ENCODE data around the gene RPS15.

The RPS15 gene

DNA sequence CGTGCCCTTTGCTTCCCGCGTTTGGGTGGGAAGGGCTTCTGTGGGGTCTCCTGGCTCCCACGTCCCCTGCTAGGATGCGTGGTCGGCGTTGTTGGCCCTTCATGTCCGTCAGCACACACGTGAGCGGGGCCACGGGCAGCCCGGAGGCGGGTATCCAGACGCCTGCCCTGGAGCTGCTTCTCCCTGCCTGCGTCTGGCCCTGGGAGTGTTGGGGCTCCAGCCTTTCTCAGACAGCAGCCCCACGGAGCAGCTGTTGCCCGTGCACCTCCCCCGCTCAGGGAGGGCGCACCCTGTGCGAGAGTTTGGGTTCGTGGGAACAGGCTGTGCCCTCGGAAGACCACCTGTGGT, 16.3 kb upstream of the RPS15 start:
- peaks cover 49 to 57% of the 10 kb centered on the region in 2 donors for H3K36me3 ChIP-seq (ENCODE audit: control insufficient read depth in 2 of 2, insufficient read depth in 2 of 2, low read length in 2 of 2)
- H3K27ac ChIP-seq (ENCODE audit: low read length), result no peak overlapping the region
- H3K9ac ChIP-seq (ENCODE audit: low read length in 2 of 2), result no peak overlapping the region

DNA sequence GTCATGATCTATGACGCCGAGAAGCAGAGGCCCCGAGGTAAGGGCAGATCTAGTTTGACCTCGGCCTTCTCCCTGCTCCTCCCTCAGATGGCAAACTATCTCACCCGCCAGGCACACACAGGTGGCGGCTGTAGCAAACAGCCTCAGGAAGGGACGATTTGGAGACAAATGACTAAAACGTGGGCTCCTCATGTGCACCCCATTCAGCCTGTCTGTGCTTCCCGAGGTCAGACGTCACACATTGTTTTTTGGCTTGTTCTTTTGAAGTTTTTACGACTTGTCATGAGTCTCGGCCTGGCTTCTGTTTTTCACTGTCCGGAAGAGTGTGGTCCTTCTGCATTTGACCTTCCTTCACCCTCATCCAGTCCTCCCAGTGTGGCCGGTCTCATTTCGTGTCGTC, 15.8 kb upstream of the RPS15 start:
- no peaks in the 10 kb centered on the region for H3K9me3 ChIP-seq (ENCODE audit: control insufficient read depth in 2 of 2, low read length in 2 of 2)
- no peak overlapping the region for H3K9ac ChIP-seq (ENCODE audit: low read length in 2 of 2)
- H3K4me1 ChIP-seq (ENCODE audit: control insufficient read depth, insufficient read depth, low read length), result peaks cover 5% of the 10 kb centered on the region
- peaks cover 53 to 58% of the 10 kb centered on the region in 2 donors for H3K36me3 ChIP-seq (ENCODE audit: control insufficient read depth in 2 of 2, insufficient read depth in 2 of 2, low read length in 2 of 2)
- H3K4me3 ChIP-seq (ENCODE audit: low read length in 2 of 2), result no peak overlapping the region
- no peaks in the 10 kb centered on the region for H3K27me3 ChIP-seq (ENCODE audit: control insufficient read depth in 1 of 2, insufficient read depth in 2 of 2, low read length in 2 of 2)
- no peak overlapping the region for H3K27ac ChIP-seq (ENCODE audit: low read length)

More for the DNA sequence above, 16.3 kb upstream of the RPS15 start:
- Histone ChIP-seq H3K4me3 (ENCODE audit: low read length in 2 of 2) (no peak overlapping the region), H3K4me1 (ENCODE audit: control insufficient read depth, insufficient read depth, low read length) (peaks cover 10% of the 10 kb centered on the region), H3K27me3 (ENCODE audit: control insufficient read depth in 1 of 2, insufficient read depth in 2 of 2, low read length in 2 of 2) (no peaks in the 10 kb centered on the region), H3K9me3 (ENCODE audit: control insufficient read depth in 2 of 2, low read length in 2 of 2) (no peaks in the 10 kb centered on the region)

DNA sequence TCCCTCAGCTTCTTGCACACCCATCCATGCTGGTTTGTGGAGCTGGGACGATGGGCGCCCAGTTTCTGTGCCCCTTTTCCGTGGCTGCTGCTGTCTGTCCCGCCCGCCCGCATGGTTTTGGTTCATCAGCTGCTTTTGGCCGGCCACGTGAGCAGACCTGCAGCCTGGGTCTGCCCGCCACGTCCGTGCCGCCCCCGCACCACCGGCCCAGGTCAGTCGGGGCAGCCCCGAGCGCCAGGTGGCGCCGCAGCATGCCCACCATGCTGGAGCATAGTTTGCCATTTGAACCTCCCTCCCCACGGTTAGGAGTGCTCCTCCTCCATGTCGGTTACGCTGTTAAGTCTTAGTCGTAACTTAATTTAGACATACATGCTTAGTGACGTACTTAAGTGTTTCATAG, 15.3 kb upstream of the RPS15 start:
- Histone ChIP-seq H3K36me3 (ENCODE audit: control insufficient read depth in 2 of 2, insufficient read depth in 2 of 2, low read length in 2 of 2) (peaks cover 56% of the 10 kb centered on the region in 2 donors), H3K9me3 (ENCODE audit: control insufficient read depth in 2 of 2, low read length in 2 of 2) (no peaks in the 10 kb centered on the region), H3K4me1 (ENCODE audit: control insufficient read depth, insufficient read depth, low read length) (no peaks in the 10 kb centered on the region), H3K4me3 (ENCODE audit: low read length in 2 of 2) (no peak overlapping the region), H3K9ac (ENCODE audit: low read length in 2 of 2) (no peak overlapping the region), H3K27me3 (ENCODE audit: control insufficient read depth in 1 of 2, insufficient read depth in 2 of 2, low read length in 2 of 2) (no peaks in the 10 kb centered on the region), H3K27ac (ENCODE audit: low read length) (no peak overlapping the region)

DNA sequence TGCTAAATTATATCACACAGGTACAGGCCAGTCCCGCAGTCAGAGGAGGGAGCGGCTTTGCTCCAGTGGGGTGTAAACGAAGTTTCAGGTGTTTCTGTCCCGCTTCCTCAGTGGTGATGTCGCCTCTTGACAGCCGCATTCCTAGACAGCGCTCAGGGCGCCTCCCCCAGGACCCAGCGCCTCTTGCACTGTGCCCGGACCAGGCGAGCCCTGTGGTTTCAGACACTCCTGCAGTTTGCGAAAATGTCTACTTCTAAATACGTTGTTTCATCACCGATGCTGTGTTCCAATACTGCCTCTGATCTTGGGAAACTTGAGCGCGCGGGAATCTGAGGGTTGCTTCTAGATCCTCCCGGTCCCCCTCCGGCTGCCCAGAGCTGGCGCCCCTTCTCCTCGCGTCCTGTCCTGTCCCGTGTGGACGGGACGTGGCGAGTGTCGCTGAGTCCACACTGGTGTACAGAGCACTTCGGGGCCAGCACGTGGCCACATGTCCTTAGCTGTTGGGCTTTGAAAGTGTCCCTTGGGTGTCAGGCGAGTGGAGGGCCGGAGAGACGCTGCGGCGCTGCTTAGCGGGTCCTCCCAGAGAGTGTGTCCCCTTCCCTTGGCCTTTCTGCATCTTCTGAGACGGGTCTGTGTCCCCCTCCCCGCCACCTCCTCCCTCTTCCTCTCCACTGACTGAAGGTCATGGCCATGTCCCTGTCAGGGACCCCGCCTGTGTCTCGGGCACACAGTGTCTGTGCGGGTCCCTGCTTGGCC, 14.6 kb upstream of the RPS15 start:
- Histone ChIP-seq H3K27me3 (ENCODE audit: control insufficient read depth in 1 of 2, insufficient read depth in 2 of 2, low read length in 2 of 2) (no peaks in the 10 kb centered on the region), H3K4me1 (ENCODE audit: control insufficient read depth, insufficient read depth, low read length) (no peaks in the 10 kb centered on the region), H3K4me3 (ENCODE audit: low read length in 2 of 2) (no peak overlapping the region), H3K9ac (ENCODE audit: low read length in 2 of 2) (no peak overlapping the region), H3K9me3 (ENCODE audit: control insufficient read depth in 2 of 2, low read length in 2 of 2) (no peaks in the 10 kb centered on the region), H3K27ac (ENCODE audit: low read length) (no peak overlapping the region), H3K36me3 (ENCODE audit: control insufficient read depth in 2 of 2, insufficient read depth in 2 of 2, low read length in 2 of 2) (peaks cover 56 to 59% of the 10 kb centered on the region in 2 donors)

DNA sequence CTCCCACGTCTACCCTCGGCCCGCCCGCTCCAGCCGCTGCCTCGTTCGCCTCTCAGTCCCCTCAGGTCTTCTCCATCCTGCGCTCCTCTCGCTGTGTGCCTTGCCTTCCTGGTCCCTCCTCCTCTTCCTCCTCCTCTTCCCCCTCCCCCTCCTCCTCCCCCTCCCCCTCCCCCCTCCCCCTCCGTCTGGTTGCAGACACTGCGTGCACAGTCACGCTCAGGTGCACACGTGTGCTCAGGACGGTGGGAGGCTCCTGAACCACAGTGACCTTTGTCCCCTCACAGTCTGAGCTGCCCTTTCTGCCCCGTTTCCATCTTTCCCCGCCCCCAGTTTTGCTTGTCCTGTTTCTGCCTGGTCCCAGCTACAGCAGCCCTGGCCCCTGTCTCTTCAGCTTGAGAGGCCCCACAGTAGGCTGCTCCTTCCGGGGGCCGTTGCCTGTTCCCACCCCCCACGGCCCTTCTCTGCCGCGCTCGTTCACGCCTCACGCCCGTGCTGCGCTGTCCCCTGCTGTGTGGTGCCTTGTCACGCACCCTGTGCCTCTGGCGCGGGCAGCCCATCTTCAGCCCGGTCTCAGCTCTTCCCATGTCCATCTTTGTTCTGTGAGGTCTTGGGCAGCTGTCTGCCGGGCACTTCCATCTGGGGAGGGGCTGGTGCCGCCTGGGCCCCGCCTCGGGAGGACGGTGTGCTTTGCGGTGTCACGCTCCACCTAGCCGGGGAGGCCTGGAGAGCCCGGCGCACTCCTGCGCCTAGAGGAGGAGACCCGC, 13.8 kb upstream of the RPS15 start:
- Histone ChIP-seq H3K27me3 (ENCODE audit: control insufficient read depth in 1 of 2, insufficient read depth in 2 of 2, low read length in 2 of 2) (no peaks in the 10 kb centered on the region), H3K4me1 (ENCODE audit: control insufficient read depth, insufficient read depth, low read length) (no peaks in the 10 kb centered on the region), H3K27ac (ENCODE audit: low read length) (no peak overlapping the region), H3K36me3 (ENCODE audit: control insufficient read depth in 2 of 2, insufficient read depth in 2 of 2, low read length in 2 of 2) (peaks cover 50 to 58% of the 10 kb centered on the region in 2 donors), H3K4me3 (ENCODE audit: low read length in 2 of 2) (no peak overlapping the region), H3K9me3 (ENCODE audit: control insufficient read depth in 2 of 2, low read length in 2 of 2) (no peaks in the 10 kb centered on the region), H3K9ac (ENCODE audit: low read length in 2 of 2) (no peak overlapping the region)

GRCh38 chr19:1425102-1425837, 12.9 kb upstream of the RPS15 start:
- Histone ChIP-seq H3K36me3 (ENCODE audit: control insufficient read depth in 2 of 2, insufficient read depth in 2 of 2, low read length in 2 of 2) (peaks cover 46 to 57% of the 10 kb centered on the region in 2 donors), H3K4me3 (ENCODE audit: low read length in 2 of 2) (no peak overlapping the region), H3K9ac (ENCODE audit: low read length in 2 of 2) (no peak overlapping the region), H3K27me3 (ENCODE audit: control insufficient read depth in 1 of 2, insufficient read depth in 2 of 2, low read length in 2 of 2) (no peaks in the 10 kb centered on the region), H3K27ac (ENCODE audit: low read length) (no peak overlapping the region), H3K4me1 (ENCODE audit: control insufficient read depth, insufficient read depth, low read length) (no peaks in the 10 kb centered on the region), H3K9me3 (ENCODE audit: control insufficient read depth in 2 of 2, low read length in 2 of 2) (no peaks in the 10 kb centered on the region)

- Histone ChIP-seq H3K4me3 (ENCODE audit: low read length in 2 of 2) (no peak overlapping the region), H3K27ac (ENCODE audit: low read length) (no peak overlapping the region), H3K27me3 (ENCODE audit: control insufficient read depth in 1 of 2, insufficient read depth in 2 of 2, low read length in 2 of 2) (no peaks in the 10 kb centered on the region), H3K9ac (ENCODE audit: low read length in 2 of 2) (no peak overlapping the region), H3K9me3 (ENCODE audit: control insufficient read depth in 2 of 2, low read length in 2 of 2) (no peaks in the 10 kb centered on the region), H3K4me1 (ENCODE audit: control insufficient read depth, insufficient read depth, low read length) (no peaks in the 10 kb centered on the region), H3K36me3 (ENCODE audit: control insufficient read depth in 2 of 2, insufficient read depth in 2 of 2, low read length in 2 of 2) (peaks cover 42 to 53% of the 10 kb centered on the region in 2 donors)
Observed at GRCh38 chr19:1425902-1426301, 12.3 kb upstream of the RPS15 start.

DNA sequence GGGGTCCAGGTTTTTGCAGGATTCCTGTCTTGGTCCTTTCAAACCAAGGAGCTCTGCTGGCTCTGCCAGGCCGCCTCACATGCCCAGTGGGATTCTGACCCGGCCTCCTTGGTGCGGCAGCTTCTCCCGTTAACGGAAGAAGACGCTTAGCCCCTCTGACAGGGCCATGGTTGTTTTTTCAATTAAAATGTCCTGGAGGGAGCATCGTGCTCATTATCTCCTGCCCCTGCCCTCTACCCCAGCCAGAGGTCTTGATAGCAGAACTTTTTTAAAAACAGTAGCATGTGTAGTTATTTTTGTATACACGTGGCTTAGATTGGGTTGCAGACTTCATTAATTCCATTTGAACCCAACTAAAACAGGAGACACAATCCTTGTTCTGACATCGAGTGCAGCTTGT, 11.5 kb upstream of the RPS15 start:
- peaks cover 43 to 49% of the 10 kb centered on the region in 2 donors for H3K36me3 ChIP-seq (ENCODE audit: control insufficient read depth in 2 of 2, insufficient read depth in 2 of 2, low read length in 2 of 2)

GRCh38 chr19:1427221-1427920, 10.8 kb upstream of the RPS15 start:
- H3K27ac ChIP-seq (ENCODE audit: low read length), result no peak overlapping the region
- H3K36me3 ChIP-seq (ENCODE audit: control insufficient read depth in 2 of 2, insufficient read depth in 2 of 2, low read length in 2 of 2), result peaks cover 43 to 46% of the 10 kb centered on the region in 2 donors
- H3K4me3 ChIP-seq (ENCODE audit: low read length in 2 of 2), result no peak overlapping the region
- H3K4me1 ChIP-seq (ENCODE audit: control insufficient read depth, insufficient read depth, low read length), result no peaks in the 10 kb centered on the region
- H3K27me3 ChIP-seq (ENCODE audit: control insufficient read depth in 1 of 2, insufficient read depth in 2 of 2, low read length in 2 of 2), result no peaks in the 10 kb centered on the region
- no peak overlapping the region for H3K9ac ChIP-seq (ENCODE audit: low read length in 2 of 2)
- H3K9me3 ChIP-seq (ENCODE audit: control insufficient read depth in 2 of 2, low read length in 2 of 2), result no peaks in the 10 kb centered on the region

More for the DNA sequence above, 11.5 kb upstream of the RPS15 start:
- no peaks in the 10 kb centered on the region for H3K27me3 ChIP-seq (ENCODE audit: control insufficient read depth in 1 of 2, insufficient read depth in 2 of 2, low read length in 2 of 2)
- H3K4me3 ChIP-seq (ENCODE audit: low read length in 2 of 2), result no peak overlapping the region
- H3K4me1 ChIP-seq (ENCODE audit: control insufficient read depth, insufficient read depth, low read length), result no peaks in the 10 kb centered on the region
- no peaks in the 10 kb centered on the region for H3K9me3 ChIP-seq (ENCODE audit: control insufficient read depth in 2 of 2, low read length in 2 of 2)
- no peak overlapping the region for H3K27ac ChIP-seq (ENCODE audit: low read length)
- H3K9ac ChIP-seq (ENCODE audit: low read length in 2 of 2), result no peak overlapping the region

DNA sequence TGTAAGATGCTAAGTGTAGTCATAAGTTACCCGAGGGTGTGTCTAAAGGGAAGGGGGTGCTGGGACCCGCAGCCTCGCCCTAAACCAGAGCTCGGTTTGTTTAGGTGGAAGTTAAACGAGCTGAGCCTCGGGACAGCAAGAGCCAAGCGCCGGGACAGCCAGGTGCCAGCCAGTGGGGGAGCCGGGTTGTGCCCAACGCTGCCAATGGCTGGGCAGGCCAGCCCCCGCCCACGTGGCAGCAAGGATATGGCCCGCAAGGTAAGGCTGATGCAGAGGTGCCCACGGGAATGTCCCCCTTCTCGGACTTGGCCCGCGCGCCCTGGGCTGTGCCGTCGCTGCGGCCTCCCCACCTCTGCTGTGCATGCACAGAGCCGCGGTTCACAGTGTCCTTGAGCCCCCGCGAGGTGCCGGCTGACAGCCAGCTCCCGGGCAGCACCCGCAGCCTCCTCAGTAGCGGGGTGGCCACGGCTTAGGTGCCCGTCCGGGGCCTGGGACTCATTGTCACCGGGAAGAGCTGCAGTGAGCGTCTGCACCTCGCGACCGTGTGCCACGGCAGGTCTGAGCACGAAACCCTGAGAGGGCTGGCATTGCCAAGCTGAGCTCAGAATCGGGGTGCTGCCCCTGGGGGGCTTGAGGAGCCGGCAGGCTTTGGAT, 9.3 kb upstream of the RPS15 start:
- no peak overlapping the region for H3K9ac ChIP-seq (ENCODE audit: low read length in 2 of 2)
- H3K9me3 ChIP-seq (ENCODE audit: control insufficient read depth in 2 of 2, low read length in 2 of 2), result no peaks in the 10 kb centered on the region
- no peaks in the 10 kb centered on the region for H3K27me3 ChIP-seq (ENCODE audit: control insufficient read depth in 1 of 2, insufficient read depth in 2 of 2, low read length in 2 of 2)
- H3K36me3 ChIP-seq (ENCODE audit: control insufficient read depth in 2 of 2, insufficient read depth in 2 of 2, low read length in 2 of 2), result peaks cover 37 to 44% of the 10 kb centered on the region in 2 donors
- no peak overlapping the region for H3K4me3 ChIP-seq (ENCODE audit: low read length in 2 of 2)
- peaks cover under 1% of the 10 kb centered on the region for H3K4me1 ChIP-seq (ENCODE audit: control insufficient read depth, insufficient read depth, low read length)
- H3K27ac ChIP-seq (ENCODE audit: low read length), result no peak overlapping the region
